NCI-H2107 treated with DMSO at 0.1 percent for 48 hours (cell line): Measurements from ENCODE around the gene PTPRE.
"Not testable (repeated sequence)": the region's sequence is repeated elsewhere in the genome, so short reads cannot be mapped to it uniquely, and the experiment has no call there.

Experiments used
- DNase-seq: peaks from one replicate; lab custom pipeline; 2025; ENCODE audit not compliant: unreplicated experiment; lab: John Stamatoyannopoulos, UW

PTPRE gene

GRCh38 chr10:128086003-128086863, 179.3 kb downstream of the PTPRE start:
- DNase-seq = no peak

GRCh38 chr10:128087146-128087883, 180.4 kb downstream of the PTPRE start:
- DNase-seq = no peak

- DNase-seq = no peak
Measured at GRCh38 chr10:128087884-128088709, 181.2 kb downstream of the PTPRE start.

- DNase-seq = no peak
Measured at GRCh38 chr10:128091636-128092210, 184.8 kb downstream of the PTPRE start.

- no peak for DNase-seq
Measured at GRCh38 chr10:128092454-128092853, 185.6 kb downstream of the PTPRE start.

GRCh38 chr10:128094596-128094995, 187.7 kb downstream of the PTPRE start:
- not testable (repeated sequence) for DNase-seq

GRCh38 chr10:128095027-128095752, 188.3 kb downstream of the PTPRE start:
- DNase-seq = no peak

GRCh38 chr10:128095753-128096469, 189.0 kb downstream of the PTPRE start:
- no peak for DNase-seq

GRCh38 chr10:128096486-128097199, 189.7 kb downstream of the PTPRE start:
- DNase-seq = no peak

- no peak for DNase-seq
Measured at GRCh38 chr10:128097783-128098182, 190.9 kb downstream of the PTPRE start.

- DNase-seq = no peak
Measured at GRCh38 chr10:128098631-128099030, 191.7 kb downstream of the PTPRE start.

GRCh38 chr10:128099901-128100300, 193.0 kb downstream of the PTPRE start:
- no peak for DNase-seq

GRCh38 chr10:128101901-128102300, 195.0 kb downstream of the PTPRE start:
- no peak for DNase-seq

- no peak for DNase-seq
Measured at GRCh38 chr10:128102480-128103228, 195.8 kb downstream of the PTPRE start.

- DNase-seq = no peak
Measured at GRCh38 chr10:128103229-128103714, 196.4 kb downstream of the PTPRE start.

- no peak for DNase-seq
Measured at GRCh38 chr10:128105383-128105782, 198.5 kb downstream of the PTPRE start.

- DNase-seq = no peak
Measured at GRCh38 chr10:128109707-128110106, 202.8 kb downstream of the PTPRE start.

GRCh38 chr10:128110339-128110738, 203.4 kb downstream of the PTPRE start:
- no peak for DNase-seq
